GM04503 (cell line): ENCODE results near the gene FXYD7.
"Not testable (repeated sequence)": the region's sequence is repeated elsewhere in the genome, so short reads cannot be mapped to it uniquely, and the experiment has no call there.

Source experiments
- DNase-seq: peaks from one replicate; pipeline ENCODE4 v3.0.0-alpha.2; 2012; ENCODE audit warnings: low read depth

Gene FXYD7

GRCh38 chr19:35127871-35128270, 15.2 kb upstream of the FXYD7 start:
- no peak for DNase-seq

GRCh38 chr19:35128398-35129057, 14.5 kb upstream of the FXYD7 start:
- no peak for DNase-seq

- not testable (repeated sequence) for DNase-seq
Observed at GRCh38 chr19:35129724-35130274, 13.3 kb upstream of the FXYD7 start.

GRCh38 chr19:35130761-35131720, 12.0 kb upstream of the FXYD7 start:
- DNase-seq = no peak

- DNase-seq = no peak
Observed at GRCh38 chr19:35132254-35132653, 10.8 kb upstream of the FXYD7 start.

- no peak for DNase-seq
Observed at GRCh38 chr19:35133826-35134225, 9.2 kb upstream of the FXYD7 start.

GRCh38 chr19:35134601-35135242, 8.3 kb upstream of the FXYD7 start, which contains the start of gene LGI4:
Gene LGI4 (minus strand): TSS chr19:35135059. CDS start chr19:35134680, 379 bp downstream.
- DNase-seq = no peak

- no peak for DNase-seq
Observed at GRCh38 chr19:35135389-35135909, 7.6 kb upstream of the FXYD7 start.

- DNase-seq = no peak
Observed at GRCh38 chr19:35136231-35136630, 6.8 kb upstream of the FXYD7 start.

GRCh38 chr19:35136977-35137702, 5.9 kb upstream of the FXYD7 start:
- no peak for DNase-seq

GRCh38 chr19:35138305-35138892, 4.7 kb upstream of the FXYD7 start, which contains the start of gene FXYD1:
Gene FXYD1 (plus strand): TSS chr19:35138824. CDS start chr19:35140080, 1,256 bp downstream.
- DNase-seq = no peak

- no peak for DNase-seq
Observed at GRCh38 chr19:35140207-35140961, 2.7 kb upstream of the FXYD7 start.

GRCh38 chr19:35140962-35141836, 1.9 kb upstream of the FXYD7 start:
- no peak for DNase-seq

GRCh38 chr19:35141837-35142605, 1.0 kb upstream of the FXYD7 start:
- no peak for DNase-seq

GRCh38 chr19:35142606-35143230, 337 bp upstream of the FXYD7 start:
- no peak for DNase-seq

GRCh38 chr19:35143818-35144217, 763 bp downstream of the FXYD7 start:
- no peak for DNase-seq

GRCh38 chr19:35144259-35144599, 1.2 kb downstream of the FXYD7 start:
- DNase-seq = no peak
